GM23338 (cell line): Measurements from ENCODE around the gene ESPNL. TPM values are rescaled to one million over a fixed set of nuclear protein-coding genes. Genes with fewer than 3 reads are reported as not detected.
"Not testable (repeated sequence)": the region's sequence is repeated elsewhere in the genome, so short reads cannot be mapped to it uniquely, and the experiment has no call there.

ENCODE experiments used
- ATAC-seq: fragments of 200-7000 bp; cut with Tn5 transposase; 3 replicates; pipeline ENCODE4 v1.9.1; 2020
- DNase-seq: peaks from one replicate; pipeline ENCODE4 v3.0.0-alpha.2; 2015; ENCODE audit warnings: low spot score
- H2AFZ ChIP-seq: fragments of 200-600 bp; sonication (generic); 2 replicates; pipeline ENCODE4 v1.8.0; 2016; ENCODE audit warnings: antibody characterized with exemption, mild to moderate bottlenecking, moderate library complexity
- H3F3A ChIP-seq: fragments of 200-600 bp; sonication (generic); replicated peaks from 2 replicates; pipeline ENCODE4 v1.8.0; 2017; ENCODE audit warnings: antibody characterized with exemption, mixed run types, low read depth
- H3K27ac ChIP-seq: fragments of 200-600 bp; sonication (generic); 2 replicates; pipeline ENCODE4 v1.6.1; 2016; ENCODE audit warnings: low read depth
- H3K27me3 ChIP-seq: fragments of 200-600 bp; sonication (generic); 2 replicates; pipeline ENCODE4 v1.8.0; 2016; ENCODE audit warnings: mild to moderate bottlenecking, mixed run types, moderate library complexity; ENCODE audit not compliant: insufficient read depth
- H3K36me3 ChIP-seq: fragments of 200-600 bp; sonication (generic); 2 replicates; pipeline ENCODE4 v1.8.0; 2016; ENCODE audit warnings: mild to moderate bottlenecking; ENCODE audit not compliant: insufficient read depth
- H3K4me1 ChIP-seq: fragments of 200-600 bp; sonication (generic); 2 replicates; pipeline ENCODE4 v1.8.0; 2016; ENCODE audit warnings: mild to moderate bottlenecking, moderate library complexity; ENCODE audit not compliant: insufficient read depth
- H3K4me2 ChIP-seq: fragments of 200-600 bp; sonication (generic); 2 replicates; pipeline ENCODE4 v1.7.1; 2017; ENCODE audit warnings: mixed run types
- H3K4me3 ChIP-seq: fragments of 200-600 bp; sonication (generic); 2 replicates; pipeline ENCODE4 v1.6.1; 2016; ENCODE audit warnings: mixed run types
- H3K79me2 ChIP-seq: fragments of 200-600 bp; sonication (generic); replicated peaks from 2 replicates; pipeline ENCODE4 v1.8.0; 2017; ENCODE audit warnings: mild to moderate bottlenecking; ENCODE audit not compliant: insufficient read depth
- H3K9me2 ChIP-seq: fragments of 200-600 bp; sonication (generic); 2 replicates; pipeline ENCODE4 v1.8.0; 2017; ENCODE audit not compliant: insufficient read depth
- H4K20me1 ChIP-seq: fragments of 200-600 bp; sonication (generic); replicated peaks from 2 replicates; pipeline ENCODE4 v1.8.0; 2017; ENCODE audit warnings: mild to moderate bottlenecking; ENCODE audit not compliant: insufficient read depth
- H3K27ac Mint-ChIP-seq: 2 replicates; pipeline ENCODE4 v1.8.0; 2020; ENCODE audit warnings: inconsistent platforms, mild to moderate bottlenecking, moderate library complexity, mixed read lengths
- H3K27me3 Mint-ChIP-seq: 3 replicates; pipeline ENCODE4 v1.8.0; 2022; ENCODE audit warnings: low read depth, mild to moderate bottlenecking, moderate library complexity, mixed read lengths, inconsistent platforms; ENCODE audit not compliant: insufficient read depth, poor library complexity
- H3K36me3 Mint-ChIP-seq: 3 replicates; pipeline ENCODE4 v1.8.0; 2021; ENCODE audit warnings: low read depth, mild to moderate bottlenecking, inconsistent platforms, moderate library complexity, mixed read lengths
- H3K4me1 Mint-ChIP-seq: 3 replicates; pipeline ENCODE4 v1.8.0; 2020; ENCODE audit warnings: mild to moderate bottlenecking, inconsistent platforms, mixed read lengths
- H3K4me3 Mint-ChIP-seq: 3 replicates; pipeline ENCODE4 v1.8.0; 2021; ENCODE audit warnings: moderate library complexity, mild to moderate bottlenecking, inconsistent platforms, mixed read lengths
- H3K9me3 Mint-ChIP-seq: 3 replicates; pipeline ENCODE4 v1.8.0; 2020; ENCODE audit warnings: moderate library complexity, mild to moderate bottlenecking, inconsistent platforms, mixed read lengths
- CTCF ChIP-seq, 2 experiments: fragments of 200-600 bp in 1 of 2; sonication (generic) in 1 of 2; conservative IDR thresholded peaks; 2 replicates each; pipeline versions ENCODE4 v1.5.1 to v1.6.1; 2016 to 2017; ENCODE audit warnings: antibody characterized with exemption in 2 of 2, low read depth in 2 of 2, mild to moderate bottlenecking in 2 of 2, moderate library complexity in 1 of 2
- JUNB ChIP-seq: IDR thresholded peaks from one replicate; pipeline ENCODE4 v1.6.1; 2016; ENCODE audit warnings: antibody characterized with exemption; ENCODE audit not compliant: unreplicated experiment
- POLR2AphosphoS5 ChIP-seq: IDR thresholded peaks from 2 replicates; pipeline ENCODE4 v1.6.1; 2016; ENCODE audit warnings: antibody characterized with exemption, low read depth
- ZNF114 ChIP-seq: fragments of 250-450 bp; sonication (Bioruptor Pico); IDR thresholded peaks from 2 replicates; pipeline ENCODE4 v1.5.0; 2020; ENCODE audit warnings: mild to moderate bottlenecking, moderate library complexity
- ZNF331 ChIP-seq: fragments of 250-450 bp; sonication (Bioruptor Pico); IDR thresholded peaks from 2 replicates; pipeline ENCODE4 v1.5.0; 2020; ENCODE audit warnings: low read depth, mild to moderate bottlenecking, moderate library complexity
- ZNF462 ChIP-seq: fragments of 250-450 bp; sonication (Bioruptor Pico); IDR thresholded peaks from 2 replicates; pipeline ENCODE4 v1.5.0; 2020; ENCODE audit warnings: mild to moderate bottlenecking, moderate library complexity
- polyA plus RNA-seq: library from polyadenylated mRNA; unstranded; fragments of >200 nt; fragmentation: Nextera tagmentation; extraction: Ambion mirVana; gene quantifications from 2 replicates; pipeline ENCODE4 v1.2.1, GENCODE V29; 2016
- total RNA-seq: library from RNA; depleted of rRNA; stranded (reverse); fragments of >200 nt; shearing (Covaris generic); gene quantifications from 2 replicates; pipeline ENCODE4 v1.2.3, GENCODE V29; 2014

The ESPNL gene
- total and polyA plus RNA-seq, 2 experiments from 2014 or later: 0.44 to 3.1 TPM

GRCh38 chr2:238170386-238171071 is 70.4 kb downstream of the ESPNL start:
- no peaks in the 10 kb centered on the region for H3K36me3 ChIP-seq
- H3K4me1 ChIP-seq: no peaks in the 10 kb centered on the region
- H3K27ac ChIP-seq: no peak overlapping the region
- H3K4me3 Mint-ChIP-seq: no peak overlapping the region
- no peak overlapping the region for H2AFZ ChIP-seq
- H3K27ac Mint-ChIP-seq: no peak overlapping the region; the same call in 1 of the 2 replicates
- no peak for TF ChIP-seq JUNB
- no peak for TF ChIP-seq ZNF114 (CRISPR knock-in tag)
- no peak for TF ChIP-seq CTCF (conservative IDR thresholded peaks at IDR 0.05; ENCODE audit: low read depth in 2 of 2)
- no peak for TF ChIP-seq ZNF462
- no peak for TF ChIP-seq ZNF331
- TF ChIP-seq POLR2AphosphoS5: no peak
- H3K9me2 ChIP-seq: no peaks in the 10 kb centered on the region
- H3F3A ChIP-seq: no peaks in the 10 kb centered on the region
- H3K9me3 Mint-ChIP-seq: no peaks in the 10 kb centered on the region
- no peak overlapping the region for H3K4me2 ChIP-seq
- H3K79me2 ChIP-seq: no peaks in the 10 kb centered on the region
- no peaks in the 10 kb centered on the region; the same call in 1 of the 2 replicates for H4K20me1 ChIP-seq
- DNase-seq (no peak), ATAC-seq (no peak)
- H3K4me1 Mint-ChIP-seq: no peaks in the 10 kb centered on the region
- no peak overlapping the region for H3K4me3 ChIP-seq
- H3K27me3 Mint-ChIP-seq: peaks cover 5% of the 10 kb centered on the region
- no peaks in the 10 kb centered on the region for H3K27me3 ChIP-seq
- H3K36me3 Mint-ChIP-seq: peaks cover 34% of the 10 kb centered on the region

- H3K79me2 ChIP-seq, H3K36me3 ChIP-seq, H3K4me3 Mint-ChIP-seq, H3K4me1 Mint-ChIP-seq, H3K4me1 ChIP-seq, H3K27me3 Mint-ChIP-seq, H2AFZ ChIP-seq, DNase-seq, H3K27ac ChIP-seq, H3K9me2 ChIP-seq, H3K4me2 ChIP-seq, H4K20me1 ChIP-seq, ATAC-seq, H3F3A ChIP-seq, H3K27ac Mint-ChIP-seq, H3K9me3 Mint-ChIP-seq, H3K27me3 ChIP-seq, H3K4me3 ChIP-seq: not testable (repeated sequence)
- peaks cover 34% of the 10 kb centered on the region for H3K36me3 Mint-ChIP-seq
Measured at GRCh38 chr2:238171072-238171431, 70.9 kb downstream of the ESPNL start.
